Mesenchymal stem cell (in vitro differentiated cells and primary cell): Measurements from ENCODE around the gene PHRF1.

Source experiments
- DNase-seq: peaks from one replicate; pipeline ENCODE4 v3.0.0-alpha.2; 2013
- H2AFZ ChIP-seq: one replicate; pipeline ENCODE4 v1.6.1; 2013; ENCODE audit warnings: low read depth, mild to moderate bottlenecking, control low read depth, inconsistent platforms, low read length, moderate library complexity
- H2AK5ac ChIP-seq: 2 replicates; pipeline ENCODE4 v1.6.1; 2013; ENCODE audit warnings: low read length, moderate library complexity, mild to moderate bottlenecking, inconsistent platforms; ENCODE audit not compliant: severe bottlenecking
- H2BK120ac ChIP-seq: one replicate; pipeline ENCODE4 v1.6.1; 2013; ENCODE audit warnings: low read depth, mild to moderate bottlenecking, inconsistent platforms, low read length, moderate library complexity
- H2BK12ac ChIP-seq, 2 experiments: one replicate each; pipeline ENCODE4 v1.6.1; 2013; ENCODE audit warnings: inconsistent platforms in 2 of 2, low read length in 2 of 2, mild to moderate bottlenecking in 2 of 2, moderate library complexity in 2 of 2, control low read depth in 1 of 2
- H2BK15ac ChIP-seq: one replicate; pipeline ENCODE4 v1.6.1; 2013; ENCODE audit warnings: mild to moderate bottlenecking, low read depth, inconsistent platforms; ENCODE audit not compliant: poor library complexity, severe bottlenecking
- H2BK5ac ChIP-seq: 2 replicates; pipeline ENCODE4 v1.6.1; 2013; ENCODE audit warnings: low read depth, mild to moderate bottlenecking, low read length, control low read depth, inconsistent platforms; ENCODE audit not compliant: poor library complexity, severe bottlenecking
- H3K14ac ChIP-seq, 2 experiments: one replicate each; pipeline ENCODE4 v1.6.1; 2013; ENCODE audit warnings: inconsistent platforms in 2 of 2, low read length in 2 of 2, control low read depth in 1 of 2, mild to moderate bottlenecking in 1 of 2, moderate library complexity in 1 of 2
- H3K18ac ChIP-seq, 2 experiments: one replicate each; pipeline ENCODE4 v1.6.1; 2013; ENCODE audit warnings: inconsistent platforms in 2 of 2, low read length in 2 of 2, control low read depth in 1 of 2, low read depth in 1 of 2, mild to moderate bottlenecking in 1 of 2
- H3K23ac ChIP-seq, 2 experiments: one replicate each; pipeline ENCODE4 v1.6.1; 2013; ENCODE audit warnings: inconsistent platforms in 2 of 2, low read length in 2 of 2, mild to moderate bottlenecking in 2 of 2, moderate library complexity in 2 of 2, control low read depth in 1 of 2
- H3K27ac ChIP-seq: 2 replicates; pipeline ENCODE4 v1.5.1; 2013; ENCODE audit warnings: mild to moderate bottlenecking, moderate library complexity, low read length, control low read depth, inconsistent platforms; ENCODE audit not compliant: poor library complexity, severe bottlenecking
- H3K27me3 ChIP-seq, 2 experiments: 2 replicates each; pipeline versions ENCODE4 v1.6.1 to v1.7.0; 2013; ENCODE audit warnings: low read length in 2 of 2, mild to moderate bottlenecking in 2 of 2, moderate library complexity in 2 of 2, control low read depth in 1 of 2, inconsistent platforms in 1 of 2; ENCODE audit not compliant: control insufficient read depth in 1 of 2, insufficient read depth in 1 of 2
- H3K36me3 ChIP-seq, 2 experiments: 2 replicates each; pipeline versions ENCODE4 v1.6.1 to v1.7.0; 2013; ENCODE audit warnings: low read length in 2 of 2, control low read depth in 1 of 2, inconsistent platforms in 1 of 2, low read depth in 1 of 2, mild to moderate bottlenecking in 1 of 2; ENCODE audit not compliant: insufficient read depth in 2 of 2, control insufficient read depth in 1 of 2
- H3K4ac ChIP-seq, 2 experiments: one replicate each; pipeline ENCODE4 v1.6.1; 2013; ENCODE audit warnings: inconsistent platforms in 2 of 2, low read length in 2 of 2, mild to moderate bottlenecking in 2 of 2, moderate library complexity in 2 of 2, control low read depth in 1 of 2, low read depth in 1 of 2
- H3K4me1 ChIP-seq: 2 replicates; pipeline ENCODE4 v1.6.1; 2013; ENCODE audit warnings: low read depth, low read length, control low read depth; ENCODE audit not compliant: control insufficient read depth, insufficient read depth
- H3K4me2 ChIP-seq: 2 replicates; pipeline ENCODE4 v1.6.1; 2013; ENCODE audit warnings: low read length, mild to moderate bottlenecking, inconsistent platforms; ENCODE audit not compliant: poor library complexity, severe bottlenecking
- H3K4me3 ChIP-seq, 2 experiments: 2 replicates each; pipeline versions ENCODE4 v1.5.1 to v1.7.0; 2013; ENCODE audit warnings: low read length in 2 of 2, mild to moderate bottlenecking in 2 of 2, control low read depth in 1 of 2, low read depth in 1 of 2; ENCODE audit not compliant: insufficient read depth in 1 of 2
- H3K79me1 ChIP-seq: replicated peaks from 2 replicates; pipeline ENCODE4 v1.6.1; 2013; ENCODE audit warnings: mild to moderate bottlenecking, control low read depth, low read length, inconsistent platforms; ENCODE audit not compliant: poor library complexity, severe bottlenecking
- H3K9ac ChIP-seq: 2 replicates; pipeline ENCODE4 v1.7.0; 2013; ENCODE audit warnings: mild to moderate bottlenecking, low read length, moderate library complexity
- H3K9me3 ChIP-seq: 2 replicates; pipeline ENCODE4 v1.7.0; 2013; ENCODE audit warnings: mild to moderate bottlenecking, low read length; ENCODE audit not compliant: control insufficient read depth
- H4K8ac ChIP-seq: one replicate; pipeline ENCODE4 v1.6.1; 2013; ENCODE audit warnings: inconsistent platforms, mild to moderate bottlenecking, low read length, moderate library complexity
- H4K91ac ChIP-seq: one replicate; pipeline ENCODE4 v1.6.1; 2013; ENCODE audit warnings: mild to moderate bottlenecking, low read length, inconsistent platforms
- WGBS: methylation state at CpG from one replicate; pipeline ENCODE4 v1.1.7; 2013; ENCODE audit warnings: mixed read lengths; 5-methylcytosine and 5-hydroxymethylcytosine counted together

The PHRF1 gene

GRCh38 chr11:610146-610801 is 34.0 kb downstream of the PHRF1 start:
- Histone ChIP-seq H2BK120ac (no peak overlapping the region), H3K4ac (no peak overlapping the region), H3K18ac (no peak overlapping the region), H2AK5ac (no peak overlapping the region), H2AFZ (no peak overlapping the region), H3K79me1 (peaks cover 47% of the 10 kb centered on the region), H3K4me3 (no peak overlapping the region), H3K9ac (no peak overlapping the region), H3K23ac (no peak overlapping the region), H3K14ac (no peak overlapping the region), H3K36me3 (peaks cover 77 to 100% of the 10 kb centered on the region in 2 experiments), H4K8ac (no peak overlapping the region), H3K4me2 (no peak overlapping the region), H4K91ac (no peak overlapping the region), H3K9me3 (no peaks in the 10 kb centered on the region), H3K4me1 (peaks cover 29% of the 10 kb centered on the region), H3K27me3 (no peaks in the 10 kb centered on the region), H2BK5ac (no peak overlapping the region), H3K27ac (no peak overlapping the region), H2BK12ac (no peak overlapping the region), H2BK15ac (no peak overlapping the region)
- WGBS = 94% methylated on average over 16 of the region's 18 CpGs
- DNase-seq = no peak

DNA sequence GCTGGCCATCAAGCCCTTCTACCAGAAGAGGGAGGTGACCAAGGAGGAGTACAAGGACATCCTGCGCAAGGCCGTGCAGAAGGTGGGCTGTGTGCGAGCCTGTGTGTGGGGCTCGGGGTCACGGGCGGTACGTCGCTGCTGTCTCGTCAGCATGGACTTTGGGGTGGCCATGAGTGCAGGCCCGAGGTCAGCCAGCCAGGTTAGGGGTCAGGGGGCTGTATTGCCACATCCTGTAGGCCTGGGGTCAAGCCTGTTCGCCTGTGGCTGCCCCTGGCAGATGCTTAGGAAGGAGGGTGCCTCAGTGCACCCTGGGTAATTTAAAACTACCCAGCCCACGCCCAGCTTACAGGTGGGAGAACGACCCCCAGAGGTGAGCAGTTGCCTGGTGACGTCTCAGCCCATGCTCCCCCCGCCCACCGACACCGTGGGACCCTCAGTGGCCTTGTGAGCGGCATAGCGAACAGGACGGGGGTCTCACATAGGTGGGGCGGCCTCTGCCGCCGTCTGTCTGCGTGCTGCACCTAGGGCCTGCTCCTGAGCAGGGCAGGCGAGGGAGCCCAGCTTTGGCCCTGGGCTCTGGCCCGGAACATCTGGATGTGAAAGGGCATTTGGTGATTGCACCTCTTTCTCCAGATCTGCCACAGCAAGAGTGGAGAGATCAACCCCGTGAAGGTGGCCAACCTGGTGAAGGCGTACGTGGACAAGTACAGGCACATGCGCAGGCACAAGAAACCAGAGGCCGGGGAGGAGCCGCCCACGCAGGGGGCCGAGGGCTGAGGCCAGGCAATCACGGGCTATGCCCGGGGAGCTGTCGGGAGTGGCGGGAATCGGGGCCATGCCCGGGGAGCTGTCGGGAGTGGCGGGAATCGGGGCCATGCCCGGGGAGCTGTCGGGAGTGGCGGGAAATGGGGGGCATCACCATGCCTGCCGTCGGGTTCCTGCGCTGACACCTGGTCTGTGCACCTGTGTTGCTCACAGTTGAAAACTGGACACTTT is 35.0 kb downstream of the PHRF1 start:
- Histone ChIP-seq H2BK5ac (no peak overlapping the region), H3K4me2 (no peak overlapping the region), H2BK120ac (no peak overlapping the region), H3K4me3 (no peak overlapping the region), H3K36me3 (peaks cover 68 to 91% of the 10 kb centered on the region in 2 experiments), H4K91ac (no peak overlapping the region), H3K9ac (no peak overlapping the region), H2BK12ac (no peak overlapping the region), H3K27me3 (no peaks in the 10 kb centered on the region), H2AFZ (no peak overlapping the region), H3K27ac (no peak overlapping the region), H3K23ac (no peak overlapping the region), H3K18ac (no peak overlapping the region), H3K4me1 (peaks cover 30% of the 10 kb centered on the region), H4K8ac (no peak overlapping the region), H3K79me1 (peaks cover 43% of the 10 kb centered on the region), H3K14ac (no peak overlapping the region), H3K4ac (no peak overlapping the region), H3K9me3 (no peaks in the 10 kb centered on the region), H2BK15ac (no peak overlapping the region), H2AK5ac (no peak overlapping the region)
- no peak for DNase-seq
- 96% methylated on average over 39 of the region's 49 CpGs for WGBS

DNA sequence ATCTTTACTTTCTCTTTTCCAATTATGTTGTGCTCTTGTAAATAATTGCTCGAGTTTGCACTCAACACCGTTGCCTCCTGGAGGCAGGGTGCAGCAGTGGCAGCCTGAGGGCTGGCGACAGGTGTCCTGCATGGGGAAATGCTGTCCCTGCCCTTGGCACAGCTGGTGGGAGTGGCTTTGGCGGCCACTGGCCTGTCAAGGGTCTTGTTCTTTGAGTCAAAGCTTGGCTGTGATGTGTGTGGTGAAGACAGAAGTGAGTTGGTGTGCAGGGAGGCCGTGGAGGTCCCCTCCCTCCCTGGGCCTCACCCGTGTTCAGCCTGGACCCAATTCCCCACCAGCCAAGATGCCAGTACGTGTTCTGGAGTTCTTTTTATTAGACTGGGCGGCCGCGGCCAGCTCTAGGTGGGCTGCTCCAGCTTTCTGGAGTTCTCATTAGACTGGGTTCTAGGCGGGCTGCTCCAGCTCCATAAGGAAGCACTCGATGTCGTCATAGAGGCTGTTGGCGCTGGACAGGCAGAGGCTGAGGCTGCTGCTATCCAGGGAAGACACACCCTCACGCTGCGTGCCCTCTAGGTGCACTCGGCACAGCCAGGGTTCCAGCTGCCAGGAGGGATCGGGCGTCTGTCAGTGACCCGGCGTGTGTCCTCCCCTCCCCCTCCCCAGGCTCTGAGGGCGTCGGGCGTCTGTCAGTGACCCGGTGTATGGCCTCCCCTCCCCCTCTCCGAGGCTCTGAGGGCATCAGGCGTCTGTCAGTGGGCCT is 36.1 kb downstream of the PHRF1 start:
- Histone ChIP-seq H2BK12ac (no peak overlapping the region), H3K14ac (no peak overlapping the region), H2BK15ac (no peak overlapping the region), H3K36me3 (peaks cover 57 to 90% of the 10 kb centered on the region in 2 experiments), H3K9ac (no peak overlapping the region), H2BK120ac (no peak overlapping the region), H2AK5ac (no peak overlapping the region), H3K18ac (no peak overlapping the region), H3K23ac (no peak overlapping the region), H3K4me1 (peaks cover 36% of the 10 kb centered on the region), H3K79me1 (peaks cover 46% of the 10 kb centered on the region), H3K27ac (no peak overlapping the region), H3K27me3 (no peaks in the 10 kb centered on the region), H3K4me3 (no peak overlapping the region), H4K91ac (no peak overlapping the region), H3K9me3 (no peaks in the 10 kb centered on the region), H4K8ac (no peak overlapping the region), H2AFZ (no peak overlapping the region), H3K4ac (no peak overlapping the region), H3K4me2 (no peak overlapping the region), H2BK5ac (no peak overlapping the region)
- peak; percentile 43 for DNase-seq
- 92% methylated on average over 27 of the region's 27 CpGs for WGBS

- DNase-seq = no peak
- Histone ChIP-seq H3K4me2 (no peak overlapping the region), H3K27me3 (no peaks in the 10 kb centered on the region), H3K79me1 (peaks cover 42% of the 10 kb centered on the region), H2BK12ac (no peak overlapping the region), H2AK5ac (no peak overlapping the region), H3K4ac (no peak overlapping the region), H3K4me1 (peaks cover 36% of the 10 kb centered on the region), H2AFZ (no peak overlapping the region), H3K9me3 (no peaks in the 10 kb centered on the region), H3K4me3 (no peak overlapping the region), H3K18ac (no peak overlapping the region), H3K14ac (no peak overlapping the region), H4K91ac (no peak overlapping the region), H3K27ac (no peak overlapping the region), H3K9ac (no peak overlapping the region), H2BK15ac (no peak overlapping the region), H3K23ac (no peak overlapping the region), H3K36me3 (peaks cover 52 to 90% of the 10 kb centered on the region in 2 experiments), H2BK120ac (no peak overlapping the region), H4K8ac (peak overlapping the region; percentile 0), H2BK5ac (no peak overlapping the region)
- 97% methylated on average over 10 of the region's 10 CpGs for WGBS
These were observed 36.7 kb downstream of the PHRF1 start for GRCh38 chr11:612961-613300.
